ENCODE measurements around the gene FYB1.

- no peak for TF ChIP-seq EZH2 (IDR thresholded peaks at IDR 0.05)
- TF ChIP-seq POLR2AphosphoS5 (IDR thresholded peaks at IDR 0.05; ENCODE audit: borderline replicate concordance, low read depth, low read length), result no peak
- TF ChIP-seq FOXP2 (optimal IDR thresholded peaks at IDR 0.05; ENCODE audit: control extremely low read depth, extremely low read length, insufficient read depth), result no peak
These were observed 16.3 kb upstream of the FYB1 start for GRCh38 chr5:39235648-39236047.
